ENCODE data around the gene TEAD3. TPM values are rescaled to one million over a fixed set of nuclear protein-coding genes. Genes with fewer than 3 reads are reported as not detected.

Gene TEAD3
- total and polyA plus RNA-seq, 4 donors, result 1.9 to 6.8 (median 4.5) TPM

- H3K27ac ChIP-seq (ENCODE audit: low read depth in 1 of 2, low read length in 2 of 2), result no peak overlapping the region
- no peaks in the 10 kb centered on the region for H3K4me1 ChIP-seq (ENCODE audit: control insufficient read depth in 4 of 4, insufficient read depth in 4 of 4, low read length in 3 of 4)
- 76% methylated on average over 7 of the region's 7 CpGs for WGBS
- H3K9me3 ChIP-seq (ENCODE audit: control insufficient read depth in 4 of 4, low read length in 3 of 4), result no peaks in the 10 kb centered on the region
- TF ChIP-seq HNF4A (conservative IDR thresholded peaks at IDR 0.05), result no peak
- TF ChIP-seq ATF3 (IDR thresholded peaks at IDR 0.05), result no peak
- TF ChIP-seq HNF4G (IDR thresholded peaks at IDR 0.05), result no peak
- TF ChIP-seq JUND (IDR thresholded peaks at IDR 0.05), result no peak
- TF ChIP-seq NR2F2 (IDR thresholded peaks at IDR 0.05), result no peak
- no peak for TF ChIP-seq YY1 (IDR thresholded peaks at IDR 0.05)
- TF ChIP-seq GABPA (IDR thresholded peaks at IDR 0.05 in 1 of 2, conservative IDR thresholded peaks at IDR 0.05 in 1 of 2), result no peak
- TF ChIP-seq SP1 (IDR thresholded peaks at IDR 0.05), result no peak
- TF ChIP-seq EGR1 (IDR thresholded peaks at IDR 0.05; ENCODE audit: low read depth in 2 of 2), result no peak
- no peak for TF ChIP-seq FOXA2 (IDR thresholded peaks at IDR 0.05)
- no peak for TF ChIP-seq RXRA (IDR thresholded peaks at IDR 0.05)
- TF ChIP-seq MAX (IDR thresholded peaks at IDR 0.05), result no peak
- no peak for TF ChIP-seq TAF1 (conservative IDR thresholded peaks at IDR 0.05)
- TF ChIP-seq RAD21 (IDR thresholded peaks at IDR 0.05), result no peak
- no peak for TF ChIP-seq ZBTB33 (IDR thresholded peaks at IDR 0.05)
- TF ChIP-seq FOXA1 (IDR thresholded peaks at IDR 0.05), result no peak
- no peak overlapping the region for H3K4me3 ChIP-seq (ENCODE audit: low read depth in 1 of 3, low read length in 3 of 3)
- no peak overlapping the region for H3K9ac ChIP-seq (ENCODE audit: low read depth in 1 of 2, low read length in 2 of 2)
- no peaks in the 10 kb centered on the region for H3K27me3 ChIP-seq (ENCODE audit: control insufficient read depth in 4 of 4, insufficient read depth in 4 of 4, low read length in 3 of 4)
- no peak for DNase-seq (ENCODE audit: low spot score)
- no peaks in the 10 kb centered on the region for H3K36me3 ChIP-seq (ENCODE audit: control insufficient read depth in 4 of 4, insufficient read depth in 3 of 4, low read depth in 1 of 4, low read length in 3 of 4)
Measured at GRCh38 chr6:35510916-35511561, 14.2 kb upstream of the TEAD3 start.

- H3K27me3 ChIP-seq (ENCODE audit: control insufficient read depth in 4 of 4, insufficient read depth in 4 of 4, low read length in 3 of 4), result no peaks in the 10 kb centered on the region
- no peak for TF ChIP-seq SP1 (IDR thresholded peaks at IDR 0.05)
- TF ChIP-seq ZBTB33 (IDR thresholded peaks at IDR 0.05), result no peak
- TF ChIP-seq HNF4A (conservative IDR thresholded peaks at IDR 0.05), result no peak
- no peak for TF ChIP-seq GABPA (IDR thresholded peaks at IDR 0.05 in 1 of 2, conservative IDR thresholded peaks at IDR 0.05 in 1 of 2)
- TF ChIP-seq RAD21 (IDR thresholded peaks at IDR 0.05), result no peak
- no peak for TF ChIP-seq ATF3 (IDR thresholded peaks at IDR 0.05)
- no peak for TF ChIP-seq TAF1 (conservative IDR thresholded peaks at IDR 0.05)
- no peak for TF ChIP-seq CTCF (IDR thresholded peaks at IDR 0.05; ENCODE audit: low read depth, low read length, missing input control)
- no peak for TF ChIP-seq RXRA (IDR thresholded peaks at IDR 0.05)
- no peak for TF ChIP-seq MAX (IDR thresholded peaks at IDR 0.05)
- TF ChIP-seq NR2F2 (IDR thresholded peaks at IDR 0.05), result no peak
- TF ChIP-seq REST (IDR thresholded peaks at IDR 0.05), result no peak
- no peak for TF ChIP-seq EGR1 (IDR thresholded peaks at IDR 0.05; ENCODE audit: low read depth in 2 of 2)
- TF ChIP-seq YY1 (IDR thresholded peaks at IDR 0.05), result no peak
- TF ChIP-seq FOXA2 (IDR thresholded peaks at IDR 0.05), result no peak
- TF ChIP-seq FOXA1 (IDR thresholded peaks at IDR 0.05), result no peak
- H3K36me3 ChIP-seq (ENCODE audit: control insufficient read depth in 4 of 4, insufficient read depth in 3 of 4, low read depth in 1 of 4, low read length in 3 of 4), result no peaks in the 10 kb centered on the region
- no peak for DNase-seq (ENCODE audit: low spot score)
- no peak overlapping the region for H3K9ac ChIP-seq (ENCODE audit: low read depth in 1 of 2, low read length in 2 of 2)
- H3K4me3 ChIP-seq (ENCODE audit: low read depth in 1 of 3, low read length in 3 of 3), result no peak overlapping the region
- no peaks in the 10 kb centered on the region for H3K9me3 ChIP-seq (ENCODE audit: control insufficient read depth in 4 of 4, low read length in 3 of 4)
- no peaks in the 10 kb centered on the region for H3K4me1 ChIP-seq (ENCODE audit: control insufficient read depth in 4 of 4, insufficient read depth in 4 of 4, low read length in 3 of 4)
- WGBS, result 63% methylated on average over 5 of the region's 5 CpGs
- H3K27ac ChIP-seq (ENCODE audit: low read depth in 1 of 2, low read length in 2 of 2), result no peak overlapping the region
Measured at GRCh38 chr6:35508542-35508941, 11.7 kb upstream of the TEAD3 start.

Data from liver (tissue), 9 donors.